PC-3 (cell line): ENCODE measurements around the gene LRRC3C. TPM values are rescaled to one million over a fixed set of nuclear protein-coding genes. Genes with fewer than 3 reads are reported as not detected.
A peak's percentile ranks its signal among the peaks of the same experiment; 100 is the strongest.
"Not testable (repeated sequence)": the region's sequence is repeated elsewhere in the genome, so short reads cannot be mapped to it uniquely, and the experiment has no call there.

Source experiments
- ATAC-seq: fragments of 200-7000 bp; cut with Tn5 transposase; 2 replicates; pipeline ENCODE4 v1.9.1; 2020; ENCODE audit warnings: mild to moderate bottlenecking, moderate library complexity
- BruUV-seq: library from RNA; stranded (reverse); fragments of 400-500 nt; replicated peaks from 2 replicates; lab custom pipeline; 2021; lab: Mats Ljungman, UMichigan
- CTCF ChIA-PET: fragments of 300-600 bp; sonication (Branson Sonifier 250); formaldehyde crosslinking; loops from one replicate; lab custom pipeline; 2022; ENCODE audit warnings: antibody characterized with exemption; lab: Charles Lee
- POLR2A ChIA-PET: fragments of 300-600 bp; sonication (Branson Sonifier 250); formaldehyde crosslinking; loops from one replicate; lab custom pipeline; 2022; ENCODE audit warnings: antibody characterized with exemption; ENCODE audit not compliant: unreplicated experiment; lab: Charles Lee
- DNase-seq: peaks from one replicate; pipeline ENCODE4 v3.0.0-alpha.2; 2015
- H2AFZ ChIP-seq: fragments of 300-600 bp; sonication (generic); 2 replicates; pipeline ENCODE4 v1.6.0; 2016; ENCODE audit warnings: antibody characterized with exemption, low read length
- H3F3A ChIP-seq: fragments of 300-600 bp; sonication (generic); one replicate; pipeline ENCODE4 v1.6.0; 2017; ENCODE audit warnings: antibody characterized with exemption, low read length, control low read depth, mild to moderate bottlenecking; ENCODE audit not compliant: unreplicated experiment
- H3K27ac ChIP-seq: fragments of 300-600 bp; sonication (generic); 2 replicates; pipeline ENCODE4 v1.5.1; 2016; ENCODE audit warnings: mild to moderate bottlenecking, low read length
- H3K27me3 ChIP-seq: fragments of 300-600 bp; sonication (generic); 2 replicates; pipeline ENCODE4 v1.6.1; 2016; ENCODE audit warnings: low read length, mixed read lengths
- H3K36me3 ChIP-seq: fragments of 300-600 bp; sonication (generic); 2 replicates; pipeline ENCODE4 v1.6.1; 2016; ENCODE audit warnings: low read depth, mixed run types, low read length, mixed read lengths
- H3K4me1 ChIP-seq: fragments of 300-600 bp; sonication (generic); 2 replicates; pipeline ENCODE4 v1.5.1; 2016; ENCODE audit warnings: low read length; ENCODE audit not compliant: insufficient read depth
- H3K4me2 ChIP-seq: fragments of 300-600 bp; sonication (generic); 2 replicates; pipeline ENCODE4 v1.6.0; 2016; ENCODE audit warnings: low read length
- H3K4me3 ChIP-seq: fragments of 300-600 bp; sonication (generic); 2 replicates; pipeline ENCODE4 v1.5.1; 2016; ENCODE audit warnings: mild to moderate bottlenecking, low read length, mixed read lengths
- H3K79me2 ChIP-seq: fragments of 300-600 bp; sonication (generic); 2 replicates; pipeline ENCODE4 v1.6.1; 2017; ENCODE audit warnings: low read length, mixed read lengths
- H3K9ac ChIP-seq: fragments of 300-600 bp; sonication (generic); 2 replicates; pipeline ENCODE4 v1.6.0; 2016; ENCODE audit warnings: mild to moderate bottlenecking, low read length
- H3K9me2 ChIP-seq: fragments of 300-600 bp; sonication (generic); replicated peaks from 2 replicates; pipeline ENCODE4 v1.6.1; 2016; ENCODE audit warnings: mixed run types, low read length, mixed read lengths
- H3K9me3 ChIP-seq: fragments of 300-600 bp; sonication (generic); 2 replicates; pipeline ENCODE4 v1.6.1; 2016; ENCODE audit warnings: low read length, mixed read lengths
- H4K20me1 ChIP-seq: fragments of 300-600 bp; sonication (generic); 2 replicates; pipeline ENCODE4 v1.6.1; 2016; ENCODE audit warnings: low read length, mixed read lengths
- EZH2 ChIP-seq: fragments of 300-600 bp; sonication (generic); IDR thresholded peaks from one replicate; pipeline ENCODE4 v1.6.1; 2017; ENCODE audit warnings: antibody characterized with exemption, mild to moderate bottlenecking, low read length; ENCODE audit not compliant: unreplicated experiment
- EZH2phosphoT487 ChIP-seq: fragments of 300-600 bp; sonication (generic); IDR thresholded peaks from 2 replicates; pipeline ENCODE4 v1.6.1; 2018; ENCODE audit warnings: mild to moderate bottlenecking, antibody characterized with exemption, low read length, borderline replicate concordance
- intact Hi-C: fragments of 100-400 bp; cut with micrococcal nuclease; formaldehyde crosslinking; loops from 2 replicates; pipeline ENCODE4 v1.9.0; 2023
- total RNA-seq: library from RNA; depleted of rRNA; stranded (reverse); fragments of >200 nt; gene quantifications from 2 replicates; pipeline ENCODE4 v1.2.3, GENCODE V29; 2014
- TF ChIP-seq, protein P1 (sequence below): fragments of 300-600 bp; sonication (generic); conservative IDR thresholded peaks from 2 replicates; pipeline ENCODE4 v1.5.1; 2017; ENCODE audit warnings: antibody characterized with exemption, low read depth, mild to moderate bottlenecking, low read length

LRRC3C gene
- total RNA-seq, 1 experiment from 2014 or later: not detected

DNA sequence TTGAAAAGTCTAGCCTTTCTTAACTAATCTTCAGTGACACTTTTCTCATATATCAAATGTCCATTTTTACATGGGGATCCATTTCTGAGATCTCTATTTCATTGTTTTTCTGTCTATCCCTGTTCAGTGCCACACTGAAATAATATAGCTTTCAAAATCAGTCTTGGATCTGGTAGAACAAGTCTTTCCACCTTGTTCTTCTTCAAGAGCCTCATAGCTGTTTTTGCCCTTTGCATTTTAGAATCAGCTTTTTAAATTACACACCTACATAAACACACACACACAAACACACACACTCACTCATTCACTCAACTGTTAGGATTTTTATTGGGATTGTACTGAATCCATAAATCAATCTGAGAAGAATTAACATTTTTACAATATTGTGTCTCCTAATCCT, 28.3 kb upstream of the LRRC3C start:
- H3K36me3 ChIP-seq: no peaks in the 10 kb centered on the region
- no peaks in the 10 kb centered on the region for H3K79me2 ChIP-seq
- ChIA-PET CTCF (no interaction called here), POLR2A (interaction anchor here (0.5 to 0.6 kb wide), 2 partner anchors 181 to 633 kb away, joined by 3 to 4 read pairs; no protein-coding TSS in a partner anchor)
- H3K9me3 ChIP-seq: no peaks in the 10 kb centered on the region
- H3K27ac ChIP-seq: no peak overlapping the region
- H3K4me3 ChIP-seq: no peak overlapping the region
- no peaks in the 10 kb centered on the region for H3K27me3 ChIP-seq
- no peak overlapping the region for H2AFZ ChIP-seq
- no peaks in the 10 kb centered on the region for H4K20me1 ChIP-seq
- intact Hi-C loops: no loop called here
- ATAC-seq (no peak), DNase-seq (peak; percentile 3)
- BruUV-seq: no TSS peak
- no peaks in the 10 kb centered on the region for H3F3A ChIP-seq
- H3K4me2 ChIP-seq: no peak overlapping the region
- H3K9ac ChIP-seq: no peak overlapping the region
- H3K4me1 ChIP-seq: no peaks in the 10 kb centered on the region
- no peak for TF ChIP-seq EZH2
- no peaks in the 10 kb centered on the region for H3K9me2 ChIP-seq

DNA sequence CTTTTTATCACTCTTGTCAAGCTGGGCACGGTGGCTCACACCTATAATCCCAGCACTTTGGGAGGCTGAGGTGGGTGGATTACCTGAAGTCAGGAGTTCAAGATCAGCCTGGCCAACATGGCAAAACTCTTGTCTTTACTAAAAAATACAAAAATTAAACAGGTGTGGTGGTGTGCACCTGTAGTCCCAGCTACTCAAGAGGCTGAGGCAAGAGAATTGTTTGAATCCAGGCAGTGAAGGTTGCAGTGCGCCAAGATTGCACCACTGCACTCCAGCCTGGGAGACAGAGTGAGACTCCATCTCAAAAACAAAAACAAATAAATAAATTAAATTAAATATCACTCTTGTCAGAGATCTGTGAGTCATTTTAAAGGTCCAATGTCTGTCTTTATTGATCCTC, 25.5 kb upstream of the LRRC3C start:
- POLR2A ChIA-PET, H3F3A ChIP-seq, H3K27me3 ChIP-seq, DNase-seq, H3K79me2 ChIP-seq, BruUV-seq, H3K36me3 ChIP-seq, CTCF ChIA-PET, H3K4me1 ChIP-seq, H3K9me2 ChIP-seq, H3K9ac ChIP-seq, H4K20me1 ChIP-seq, intact Hi-C loops, H3K9me3 ChIP-seq, H3K4me3 ChIP-seq, H2AFZ ChIP-seq, H3K4me2 ChIP-seq, H3K27ac ChIP-seq, ATAC-seq: not testable (repeated sequence)

DNA sequence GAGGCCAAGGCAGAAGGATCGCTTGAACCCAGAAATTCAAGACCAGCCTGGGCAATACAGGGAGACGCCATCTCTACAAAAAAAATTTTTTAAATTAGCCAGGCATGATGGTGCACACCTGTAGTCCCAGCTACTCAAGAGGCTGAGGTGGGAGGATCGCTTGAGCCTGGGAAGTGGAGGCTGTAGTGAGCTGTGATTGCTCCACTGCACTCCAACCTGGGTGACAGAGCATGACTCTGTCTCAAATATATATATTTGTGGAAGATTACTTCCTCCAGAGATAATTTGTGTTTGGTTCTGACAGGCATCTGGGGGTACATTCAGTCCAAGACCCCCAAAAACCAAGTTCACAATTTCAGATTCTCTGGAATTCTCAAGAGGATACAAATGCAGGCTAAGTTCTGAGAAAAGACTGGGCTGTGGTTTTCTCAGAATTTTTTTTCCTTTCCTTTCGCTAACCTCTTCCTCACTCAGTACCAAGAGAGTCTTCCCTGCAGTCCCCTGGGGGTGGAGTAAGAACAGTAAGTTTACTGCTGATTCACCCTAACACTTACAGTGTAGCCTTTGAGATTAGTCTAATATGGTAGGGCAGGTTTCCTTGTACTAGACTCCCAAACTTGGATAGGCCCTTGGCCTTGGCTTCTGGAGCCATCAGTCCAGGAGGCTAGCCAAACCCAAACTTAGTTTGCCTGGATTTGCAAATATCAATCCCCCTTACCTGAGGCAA, 24.2 kb upstream of the LRRC3C start:
- ChIA-PET POLR2A (no interaction called here), CTCF (no interaction called here)
- Histone ChIP-seq H2AFZ (no peak overlapping the region), H3K4me3 (no peak overlapping the region), H3K4me2 (no peak overlapping the region), H3K9me3 (no peaks in the 10 kb centered on the region), H3K27ac (no peak overlapping the region), H3K4me1 (no peaks in the 10 kb centered on the region), H3K9me2 (no peaks in the 10 kb centered on the region), H3K79me2 (no peaks in the 10 kb centered on the region), H4K20me1 (no peaks in the 10 kb centered on the region), H3K36me3 (no peaks in the 10 kb centered on the region), H3F3A (no peaks in the 10 kb centered on the region), H3K9ac (no peak overlapping the region), H3K27me3 (no peaks in the 10 kb centered on the region)
- BruUV-seq: no TSS peak
- intact Hi-C loops: no loop called here
- no peak for DNase-seq
- ATAC-seq: no peak
- TF ChIP-seq EZH2 (no peak), EZH2phosphoT487 (no peak)
- TF ChIP-seq, protein P1, sequence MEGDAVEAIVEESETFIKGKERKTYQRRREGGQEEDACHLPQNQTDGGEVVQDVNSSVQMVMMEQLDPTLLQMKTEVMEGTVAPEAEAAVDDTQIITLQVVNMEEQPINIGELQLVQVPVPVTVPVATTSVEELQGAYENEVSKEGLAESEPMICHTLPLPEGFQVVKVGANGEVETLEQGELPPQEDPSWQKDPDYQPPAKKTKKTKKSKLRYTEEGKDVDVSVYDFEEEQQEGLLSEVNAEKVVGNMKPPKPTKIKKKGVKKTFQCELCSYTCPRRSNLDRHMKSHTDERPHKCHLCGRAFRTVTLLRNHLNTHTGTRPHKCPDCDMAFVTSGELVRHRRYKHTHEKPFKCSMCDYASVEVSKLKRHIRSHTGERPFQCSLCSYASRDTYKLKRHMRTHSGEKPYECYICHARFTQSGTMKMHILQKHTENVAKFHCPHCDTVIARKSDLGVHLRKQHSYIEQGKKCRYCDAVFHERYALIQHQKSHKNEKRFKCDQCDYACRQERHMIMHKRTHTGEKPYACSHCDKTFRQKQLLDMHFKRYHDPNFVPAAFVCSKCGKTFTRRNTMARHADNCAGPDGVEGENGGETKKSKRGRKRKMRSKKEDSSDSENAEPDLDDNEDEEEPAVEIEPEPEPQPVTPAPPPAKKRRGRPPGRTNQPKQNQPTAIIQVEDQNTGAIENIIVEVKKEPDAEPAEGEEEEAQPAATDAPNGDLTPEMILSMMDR: no peak

DNA sequence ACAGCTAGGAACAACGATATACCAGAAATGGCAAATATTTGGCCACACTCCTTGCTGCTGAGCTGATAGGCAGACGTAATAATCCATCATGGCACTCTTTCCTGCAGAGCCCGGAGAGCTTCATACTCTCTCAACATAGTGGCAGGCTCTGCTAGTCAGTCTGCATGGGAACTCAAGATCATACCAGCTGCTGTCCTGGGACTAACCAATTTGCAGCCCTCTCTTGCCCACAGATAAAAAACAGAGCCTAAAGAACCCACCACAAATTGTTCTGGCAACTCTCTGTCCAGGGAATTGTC, 22.6 kb upstream of the LRRC3C start:
- no peak overlapping the region for H2AFZ ChIP-seq
- no peaks in the 10 kb centered on the region for H3K27me3 ChIP-seq
- H3K9ac ChIP-seq: no peak overlapping the region
- H3F3A ChIP-seq: no peaks in the 10 kb centered on the region
- H3K36me3 ChIP-seq: no peaks in the 10 kb centered on the region
- TF ChIP-seq, protein P1: no peak
- TF ChIP-seq EZH2phosphoT487: no peak
- TF ChIP-seq EZH2: no peak
- H3K79me2 ChIP-seq: no peaks in the 10 kb centered on the region
- H3K4me3 ChIP-seq: no peak overlapping the region
- H3K9me2 ChIP-seq: no peaks in the 10 kb centered on the region
- intact Hi-C loops: no loop called here
- H4K20me1 ChIP-seq: no peaks in the 10 kb centered on the region
- BruUV-seq: no TSS peak
- no peaks in the 10 kb centered on the region for H3K4me1 ChIP-seq
- no peak for DNase-seq
- ATAC-seq: no peak
- no peaks in the 10 kb centered on the region for H3K9me3 ChIP-seq
- ChIA-PET POLR2A (no interaction called here), CTCF (no interaction called here)
- no peak overlapping the region for H3K27ac ChIP-seq
- no peak overlapping the region for H3K4me2 ChIP-seq
